A549 (cell line): ENCODE data around the gene BCAS3. TPM values are rescaled to one million over a fixed set of nuclear protein-coding genes. Genes with fewer than 3 reads are reported as not detected.
A peak's percentile ranks its signal among the peaks of the same experiment; 100 is the strongest.

ENCODE experiments used
- ATAC-seq, 2 experiments: fragments of 200-7000 bp in 1 of 2; fragments of >200 bp in 1 of 2; cut with Nextera tagmentation in 1 of 2; cut with Tn5 transposase in 1 of 2; 3 replicates each; pipeline versions ENCODE4 v1.8.0 to v1.9.1; 2018 to 2020; ENCODE audit warnings: mild to moderate bottlenecking in 1 of 2, moderate library complexity in 1 of 2
- CTCF ChIA-PET: fragments of 300-600 bp; sonication (Branson Sonifier 250); formaldehyde crosslinking; extraction: SDS; loops from one replicate; lab custom pipeline; 2021; ENCODE audit warnings: antibody characterized with exemption, inconsistent platforms; lab: Yijun Ruan, JAX
- POLR2A ChIA-PET: fragments of 350-600 bp; formaldehyde crosslinking; extraction: SDS; loops from one replicate; lab custom pipeline; 2021; ENCODE audit warnings: antibody characterized with exemption, inconsistent platforms; lab: Yijun Ruan, JAX
- DNase-seq, 2 experiments: peaks; one replicate each; pipeline versions ENCODE4 v3.0.0 to v3.0.0-alpha.2; 2011 to 2016; ENCODE audit warnings: low read depth in 1 of 2, low spot score in 1 of 2
- FAIRE-seq: peaks from 2 replicates; lab custom pipeline; 2011; peaks lifted over from hg19 to GRCh38; lab: Jason Lieb, UNC
- H3K27ac ChIP-seq, 2 experiments: fragments of >200 bp; sonication (Bioruptor Twin); formaldehyde crosslinking; 3 replicates each; pipeline ENCODE4 v1.5.1; 2016 to 2017
- H3K4me1 ChIP-seq: fragments of >200 bp; sonication (Bioruptor Twin); formaldehyde crosslinking; 3 replicates; pipeline ENCODE4 v1.6.1; 2016
- H3K4me2 ChIP-seq: fragments of >200 bp; sonication (Bioruptor Twin); formaldehyde crosslinking; 3 replicates; pipeline ENCODE4 v1.6.1; 2016
- H3K4me3 ChIP-seq: fragments of >200 bp; sonication (Bioruptor Twin); formaldehyde crosslinking; 3 replicates; pipeline ENCODE4 v1.5.1; 2016
- H3K9me3 ChIP-seq: fragments of >200 bp; sonication (Bioruptor Twin); formaldehyde crosslinking; 3 replicates; pipeline ENCODE4 v1.6.1; 2016
- BHLHE40 ChIP-seq: IDR thresholded peaks from 2 replicates; pipeline ENCODE4 v1.6.1; 2012; ENCODE audit warnings: low read depth, low read length, inconsistent platforms
- CBX2 ChIP-seq: fragments of 200-600 bp; sonication (generic); IDR thresholded peaks from 2 replicates; pipeline ENCODE4 v1.6.1; 2016; ENCODE audit warnings: low read depth, mild to moderate bottlenecking, borderline replicate concordance
- CBX8 ChIP-seq: fragments of 200-600 bp; sonication (generic); IDR thresholded peaks from 2 replicates; pipeline ENCODE4 v1.6.1; 2016
- CHD2 ChIP-seq: fragments of 150-350 bp; IDR thresholded peaks from 2 replicates; pipeline ENCODE4 v1.6.1; 2014; ENCODE audit warnings: low read length; ENCODE audit not compliant: partially characterized antibody
- EHMT2 ChIP-seq: fragments of 200-600 bp; sonication (generic); IDR thresholded peaks from 2 replicates; pipeline ENCODE4 v1.6.1; 2016; ENCODE audit warnings: antibody characterized with exemption, low read depth, mild to moderate bottlenecking, moderate library complexity
- FOXS1 ChIP-seq: fragments of 250-450 bp; sonication (Bioruptor Pico); IDR thresholded peaks from 2 replicates; pipeline ENCODE4 v1.5.0; 2020; ENCODE audit warnings: mild to moderate bottlenecking, moderate library complexity
- HDAC2 ChIP-seq: fragments of 200-600 bp; sonication (generic); IDR thresholded peaks from 2 replicates; pipeline ENCODE4 v1.6.1; 2016
- HEYL ChIP-seq: fragments of 250-450 bp; sonication (Bioruptor Pico); IDR thresholded peaks from 2 replicates; pipeline ENCODE4 v1.8.0; 2021; ENCODE audit warnings: mild to moderate bottlenecking, moderate library complexity
- HOXA7 ChIP-seq: fragments of 250-450 bp; sonication (Bioruptor Pico); IDR thresholded peaks from 2 replicates; pipeline ENCODE4 v1.5.0; 2020; ENCODE audit warnings: mild to moderate bottlenecking, moderate library complexity
- JUN ChIP-seq, 2 experiments: fragments of >200 bp; sonication (Bioruptor Twin); formaldehyde crosslinking; IDR thresholded peaks; 2 replicates in 1 of 2; 3 replicates in 1 of 2; pipeline ENCODE4 v1.6.1; 2016 to 2017
- JUNB ChIP-seq: fragments of >200 bp; sonication (Bioruptor Twin); formaldehyde crosslinking; IDR thresholded peaks from 2 replicates; pipeline ENCODE4 v1.6.1; 2016
- MAZ ChIP-seq: fragments of 150-350 bp; IDR thresholded peaks from 2 replicates; pipeline ENCODE4 v1.6.1; 2014; ENCODE audit warnings: antibody characterized with exemption, low read depth, low read length, borderline replicate concordance
- NFE2L2 ChIP-seq: fragments of 150-350 bp; conservative IDR thresholded peaks from 2 replicates; pipeline ENCODE4 v1.6.1; 2014; ENCODE audit warnings: low read length
- NPAS2 ChIP-seq: fragments of 250-450 bp; sonication (Bioruptor Pico); IDR thresholded peaks from 2 replicates; pipeline ENCODE4 v1.8.0; 2022; ENCODE audit warnings: mild to moderate bottlenecking, moderate library complexity, borderline replicate concordance
- POLR2AphosphoS2 ChIP-seq: conservative IDR thresholded peaks from 2 replicates; pipeline ENCODE4 v1.6.1; 2012; ENCODE audit warnings: low read length, improper control_type of control experiment, inconsistent platforms
- RAD21 ChIP-seq, 2 experiments: fragments of >200 bp in 1 of 2; sonication (Bioruptor Twin) in 1 of 2; formaldehyde crosslinking in 1 of 2; IDR thresholded peaks in 1 of 2; conservative IDR thresholded peaks in 1 of 2; 2 replicates in 1 of 2; 3 replicates in 1 of 2; pipeline ENCODE4 v1.6.1; 2012 to 2018; ENCODE audit warnings: inconsistent platforms in 1 of 2
- RCOR1 ChIP-seq: fragments of 150-350 bp; IDR thresholded peaks from 2 replicates; pipeline ENCODE4 v1.6.1; 2014; ENCODE audit warnings: antibody characterized with exemption, low read length, low read depth
- RFX5 ChIP-seq: fragments of 450-650 bp; IDR thresholded peaks from 2 replicates; pipeline ENCODE4 v1.7.1; 2014; ENCODE audit warnings: antibody characterized with exemption, mild to moderate bottlenecking, moderate library complexity
- SMC3 ChIP-seq: fragments of >200 bp; sonication (Bioruptor Twin); formaldehyde crosslinking; IDR thresholded peaks from 3 replicates; pipeline ENCODE4 v1.6.1; 2018; ENCODE audit warnings: inconsistent platforms
- TFCP2L1 ChIP-seq: fragments of 250-450 bp; sonication (Bioruptor Pico); IDR thresholded peaks from 2 replicates; pipeline ENCODE4 v1.5.0; 2021; ENCODE audit warnings: mild to moderate bottlenecking
- TP53 ChIP-seq: fragments of 250-450 bp; sonication (Bioruptor Pico); IDR thresholded peaks from 2 replicates; pipeline ENCODE4 v1.5.0; 2021; ENCODE audit warnings: mild to moderate bottlenecking, moderate library complexity
- ZFP36 ChIP-seq: fragments of 450-650 bp; IDR thresholded peaks from 2 replicates; pipeline ENCODE4 v1.6.1; 2014; ENCODE audit warnings: borderline replicate concordance; ENCODE audit not compliant: partially characterized antibody
- ZSCAN20 ChIP-seq: fragments of 250-450 bp; sonication (Bioruptor Pico); IDR thresholded peaks from 2 replicates; pipeline ENCODE4 v1.8.0; 2022; ENCODE audit warnings: mild to moderate bottlenecking, moderate library complexity
- WGBS: methylation state at CpG from one replicate; pipeline ENCODE4 v1.1.6; 2017; ENCODE audit errors: missing lambda C conversion rate; 5-methylcytosine and 5-hydroxymethylcytosine counted together
- polyA plus RNA-seq, 4 experiments: library from polyadenylated mRNA; depleted of rRNA in 3 of 4; stranded (reverse); fragments of >200 nt; fragmentation: RNase III in 1 of 4; extraction: RNeasy Plus Mini Kit Qiagen cat#74134 plus additional on column Dnase treatment in 1 of 4; gene quantifications; 2 replicates in 3 of 4; 3 replicates in 1 of 4; pipeline ENCODE4 v1.2.3, GENCODE V29; 2011 to 2017
- TF ChIP-seq, protein P1 (sequence below): fragments of 450-650 bp; IDR thresholded peaks from 2 replicates; pipeline ENCODE4 v1.6.1; 2014; ENCODE audit warnings: antibody characterized with exemption
- TF ChIP-seq, protein P2 (sequence below): IDR thresholded peaks from 2 replicates; pipeline ENCODE4 v1.6.1; 2012; ENCODE audit warnings: low read depth, borderline replicate concordance
- TF ChIP-seq, protein P3 (sequence below): fragments of 200-600 bp; sonication (generic); IDR thresholded peaks from 2 replicates; pipeline ENCODE4 v1.6.1; 2016; ENCODE audit warnings: antibody characterized with exemption, mild to moderate bottlenecking, moderate library complexity
- TF ChIP-seq, protein P4 (sequence below): fragments of >200 bp; sonication (Bioruptor Twin); formaldehyde crosslinking; IDR thresholded peaks from 3 replicates; pipeline ENCODE4 v1.6.1; 2016
- TF ChIP-seq, protein P5 (sequence below): fragments of >200 bp; sonication (Bioruptor Twin); formaldehyde crosslinking; IDR thresholded peaks from 2 replicates; pipeline ENCODE4 v1.6.1; 2016

The BCAS3 gene
- polyA plus RNA-seq, 2 of the 4 experiments (the other 2 are of a cell fraction) = 14.7 to 43.4 TPM

DNA sequence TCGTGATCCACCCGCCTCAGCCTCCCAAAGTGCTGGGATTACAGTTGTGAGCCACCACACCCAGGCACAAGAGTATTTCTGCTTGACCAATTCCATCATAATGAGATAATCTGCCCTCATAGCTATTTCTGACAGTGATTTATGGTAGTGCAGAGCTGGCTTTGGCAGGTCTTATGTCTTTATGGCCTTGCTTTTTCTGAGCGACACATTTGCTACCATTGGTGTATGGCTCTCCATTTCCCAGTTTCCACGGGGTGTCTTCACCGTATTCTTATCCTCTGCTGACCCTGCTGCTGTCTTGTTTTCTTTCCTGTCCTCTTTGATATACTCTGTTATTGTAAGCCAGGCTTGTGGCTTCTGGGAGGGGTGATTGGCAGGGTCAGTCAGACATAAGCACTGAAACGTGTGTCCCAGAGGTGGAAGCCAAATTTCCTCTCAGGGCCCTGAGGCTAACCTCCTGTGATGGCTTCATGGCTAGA is 560.8 kb downstream of the BCAS3 start:
- no peak overlapping the region for H3K4me3 ChIP-seq
- H3K27ac ChIP-seq = no peak overlapping the region
- POLR2A ChIA-PET = no interaction called here
- TF ChIP-seq JUN (IDR thresholded peaks at IDR 0.05) (no peak), CBX2 (no peak), ZSCAN20 (CRISPR knock-in tag) (no peak), RAD21 (conservative IDR thresholded peaks at IDR 0.05 in 1 of 2, IDR thresholded peaks at IDR 0.05 in 1 of 2) (no peak), TP53 (CRISPR knock-in tag) (no peak), MAZ (no peak), HDAC2 (no peak), POLR2AphosphoS2 (no peak), RCOR1 (no peak), CBX8 (no peak), NPAS2 (no peak)
- TF ChIP-seq, protein P1, sequence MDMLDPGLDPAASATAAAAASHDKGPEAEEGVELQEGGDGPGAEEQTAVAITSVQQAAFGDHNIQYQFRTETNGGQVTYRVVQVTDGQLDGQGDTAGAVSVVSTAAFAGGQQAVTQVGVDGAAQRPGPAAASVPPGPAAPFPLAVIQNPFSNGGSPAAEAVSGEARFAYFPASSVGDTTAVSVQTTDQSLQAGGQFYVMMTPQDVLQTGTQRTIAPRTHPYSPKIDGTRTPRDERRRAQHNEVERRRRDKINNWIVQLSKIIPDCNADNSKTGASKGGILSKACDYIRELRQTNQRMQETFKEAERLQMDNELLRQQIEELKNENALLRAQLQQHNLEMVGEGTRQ = no peak
- TF ChIP-seq, protein P2, sequence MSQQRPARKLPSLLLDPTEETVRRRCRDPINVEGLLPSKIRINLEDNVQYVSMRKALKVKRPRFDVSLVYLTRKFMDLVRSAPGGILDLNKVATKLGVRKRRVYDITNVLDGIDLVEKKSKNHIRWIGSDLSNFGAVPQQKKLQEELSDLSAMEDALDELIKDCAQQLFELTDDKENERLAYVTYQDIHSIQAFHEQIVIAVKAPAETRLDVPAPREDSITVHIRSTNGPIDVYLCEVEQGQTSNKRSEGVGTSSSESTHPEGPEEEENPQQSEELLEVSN = no peak
- WGBS = 87% methylated on average over 6 of the region's 6 CpGs
- CTCF ChIA-PET = interaction anchor here (2.7 to 3.2 kb wide), 2 partner anchors 10 to 151 kb away, joined by 10 to 11 read pairs; no protein-coding TSS in a partner anchor
- no peak for DNase-seq
- no peak overlapping the region for H3K4me2 ChIP-seq
- ATAC-seq = no peak
- peaks cover 18% of the 10 kb centered on the region for H3K4me1 ChIP-seq
- no peak for FAIRE-seq
- H3K9me3 ChIP-seq = peaks cover 4% of the 10 kb centered on the region; the same call in 1 of the 3 replicates

DNA sequence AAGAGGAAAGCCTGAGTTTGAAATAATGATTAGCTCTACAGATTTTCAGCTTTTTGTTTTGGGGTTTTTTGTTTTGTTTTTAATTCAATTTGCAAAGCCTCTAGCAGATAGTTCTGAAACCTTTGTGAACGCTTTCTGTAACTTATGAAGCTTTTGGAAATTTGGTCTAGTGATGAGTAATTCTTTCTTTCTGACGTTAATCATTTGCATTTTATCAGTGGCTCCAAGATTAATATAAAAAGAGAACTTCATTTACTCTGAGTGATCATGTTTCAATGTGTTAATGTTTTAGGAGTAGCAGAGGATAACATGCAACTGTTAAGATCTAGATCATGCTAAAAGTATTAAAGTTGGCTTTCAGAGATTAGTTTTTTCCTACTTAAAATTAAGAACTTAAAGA is 561.7 kb downstream of the BCAS3 start:
- Histone ChIP-seq H3K4me3 (no peak overlapping the region), H3K4me1 (peaks cover 18% of the 10 kb centered on the region), H3K4me2 (no peak overlapping the region), H3K9me3 (peaks cover 4% of the 10 kb centered on the region; the same call in 1 of the 3 replicates), H3K27ac (no peak overlapping the region)
- FAIRE-seq (peak; percentile 49), ATAC-seq (no peak), DNase-seq (no peak)
- CTCF ChIA-PET = interaction anchor here (0.6 to 2.7 kb wide), 3 partner anchors 11 to 601 kb away, joined by 3 to 11 read pairs (median 3); no protein-coding TSS in a partner anchor
- WGBS = 53% methylated on average over 2 of the region's 2 CpGs
- POLR2A ChIA-PET = no interaction called here
- TF ChIP-seq BHLHE40 = no peak
- TF ChIP-seq EHMT2 = no peak
- TF ChIP-seq TFCP2L1 = no peak
- TF ChIP-seq, protein P1 = no peak
- TF ChIP-seq MAZ = no peak
- no peak for TF ChIP-seq JUN (IDR thresholded peaks at IDR 0.05)
- TF ChIP-seq FOXS1 (CRISPR knock-in tag) = no peak
- TF ChIP-seq ZSCAN20 (CRISPR knock-in tag) = no peak

DNA sequence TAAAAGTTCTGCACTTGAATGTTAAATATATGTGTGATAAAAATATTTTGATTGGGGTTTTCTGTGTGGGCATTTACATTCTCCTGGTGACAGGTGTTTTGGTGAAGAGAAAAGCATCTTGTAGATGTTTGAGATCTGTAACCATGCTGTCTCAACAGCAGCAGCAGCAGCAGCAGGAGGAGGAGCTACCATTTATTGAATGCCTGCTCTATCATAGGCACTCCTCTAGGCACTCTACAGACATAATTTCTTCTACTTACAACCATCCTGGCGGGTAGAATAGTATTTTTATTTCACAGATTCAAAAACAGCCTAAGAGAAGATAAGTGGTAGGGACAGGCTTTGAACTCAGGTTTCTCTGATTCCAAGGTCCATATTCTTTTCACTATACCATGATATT is 562.3 kb downstream of the BCAS3 start:
- CTCF ChIA-PET = interaction anchor here (0.9 to 2.7 kb wide), 3 partner anchors 10 to 19 kb away, joined by 3 to 11 read pairs (median 7); no protein-coding TSS in a partner anchor
- 89% methylated on average over 1 of the region's 1 CpG for WGBS
- Histone ChIP-seq H3K4me3 (no peak overlapping the region), H3K4me2 (no peak overlapping the region), H3K27ac (no peak overlapping the region), H3K9me3 (peaks cover 4% of the 10 kb centered on the region; the same call in 1 of the 3 replicates), H3K4me1 (peaks cover 18% of the 10 kb centered on the region)
- POLR2A ChIA-PET = no interaction called here
- FAIRE-seq (no peak), ATAC-seq (no peak), DNase-seq (no peak)
- no peak for TF ChIP-seq ZFP36
- no peak for TF ChIP-seq JUN (IDR thresholded peaks at IDR 0.05)
- no peak for TF ChIP-seq RFX5
- TF ChIP-seq HEYL (CRISPR knock-in tag) = no peak
- no peak for TF ChIP-seq CHD2
- TF ChIP-seq NFE2L2 = no peak
- no peak for TF ChIP-seq HOXA7
- TF ChIP-seq JUNB = no peak
- TF ChIP-seq, protein P3, sequence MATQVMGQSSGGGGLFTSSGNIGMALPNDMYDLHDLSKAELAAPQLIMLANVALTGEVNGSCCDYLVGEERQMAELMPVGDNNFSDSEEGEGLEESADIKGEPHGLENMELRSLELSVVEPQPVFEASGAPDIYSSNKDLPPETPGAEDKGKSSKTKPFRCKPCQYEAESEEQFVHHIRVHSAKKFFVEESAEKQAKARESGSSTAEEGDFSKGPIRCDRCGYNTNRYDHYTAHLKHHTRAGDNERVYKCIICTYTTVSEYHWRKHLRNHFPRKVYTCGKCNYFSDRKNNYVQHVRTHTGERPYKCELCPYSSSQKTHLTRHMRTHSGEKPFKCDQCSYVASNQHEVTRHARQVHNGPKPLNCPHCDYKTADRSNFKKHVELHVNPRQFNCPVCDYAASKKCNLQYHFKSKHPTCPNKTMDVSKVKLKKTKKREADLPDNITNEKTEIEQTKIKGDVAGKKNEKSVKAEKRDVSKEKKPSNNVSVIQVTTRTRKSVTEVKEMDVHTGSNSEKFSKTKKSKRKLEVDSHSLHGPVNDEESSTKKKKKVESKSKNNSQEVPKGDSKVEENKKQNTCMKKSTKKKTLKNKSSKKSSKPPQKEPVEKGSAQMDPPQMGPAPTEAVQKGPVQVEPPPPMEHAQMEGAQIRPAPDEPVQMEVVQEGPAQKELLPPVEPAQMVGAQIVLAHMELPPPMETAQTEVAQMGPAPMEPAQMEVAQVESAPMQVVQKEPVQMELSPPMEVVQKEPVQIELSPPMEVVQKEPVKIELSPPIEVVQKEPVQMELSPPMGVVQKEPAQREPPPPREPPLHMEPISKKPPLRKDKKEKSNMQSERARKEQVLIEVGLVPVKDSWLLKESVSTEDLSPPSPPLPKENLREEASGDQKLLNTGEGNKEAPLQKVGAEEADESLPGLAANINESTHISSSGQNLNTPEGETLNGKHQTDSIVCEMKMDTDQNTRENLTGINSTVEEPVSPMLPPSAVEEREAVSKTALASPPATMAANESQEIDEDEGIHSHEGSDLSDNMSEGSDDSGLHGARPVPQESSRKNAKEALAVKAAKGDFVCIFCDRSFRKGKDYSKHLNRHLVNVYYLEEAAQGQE = no peak
- TF ChIP-seq, protein P4, sequence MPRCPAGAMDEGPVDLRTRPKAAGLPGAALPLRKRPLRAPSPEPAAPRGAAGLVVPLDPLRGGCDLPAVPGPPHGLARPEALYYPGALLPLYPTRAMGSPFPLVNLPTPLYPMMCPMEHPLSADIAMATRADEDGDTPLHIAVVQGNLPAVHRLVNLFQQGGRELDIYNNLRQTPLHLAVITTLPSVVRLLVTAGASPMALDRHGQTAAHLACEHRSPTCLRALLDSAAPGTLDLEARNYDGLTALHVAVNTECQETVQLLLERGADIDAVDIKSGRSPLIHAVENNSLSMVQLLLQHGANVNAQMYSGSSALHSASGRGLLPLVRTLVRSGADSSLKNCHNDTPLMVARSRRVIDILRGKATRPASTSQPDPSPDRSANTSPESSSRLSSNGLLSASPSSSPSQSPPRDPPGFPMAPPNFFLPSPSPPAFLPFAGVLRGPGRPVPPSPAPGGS = no peak
- no peak for TF ChIP-seq SMC3
- TF ChIP-seq POLR2AphosphoS2 = no peak
- TF ChIP-seq, protein P5, sequence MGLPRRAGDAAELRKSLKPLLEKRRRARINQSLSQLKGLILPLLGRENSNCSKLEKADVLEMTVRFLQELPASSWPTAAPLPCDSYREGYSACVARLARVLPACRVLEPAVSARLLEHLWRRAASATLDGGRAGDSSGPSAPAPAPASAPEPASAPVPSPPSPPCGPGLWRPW = no peak
